Activated CD4-positive, alpha-beta memory T cell treated with anti-CD3 and anti-CD28 coated beads for 36 hours (primary cell): ENCODE measurements around the gene PLAAT2. TPM values are rescaled to one million over a fixed set of nuclear protein-coding genes. Genes with fewer than 3 reads are reported as not detected.

Experiments
- total RNA-seq, 2 experiments: library from RNA; stranded (reverse); gene quantifications; one replicate each; pipeline ENCODE4 v1.2.3, GENCODE V29; 2021

The PLAAT2 gene
- total RNA-seq, 2 experiments from 2014 or later, result 0.44 TPM; not detected in 1

Other genes with a start within 250 kb of the PLAAT2 start
- not detected for gene SLC22A9, start 193.6 kb downstream of the PLAAT2 start, total RNA-seq
- gene PLAAT5, start 72.2 kb downstream of the PLAAT2 start, total RNA-seq, result under 1 TPM; 0.15 to 0.24 TPM
- not detected for gene LGALS12, start 57.3 kb downstream of the PLAAT2 start, total RNA-seq
- 10 to 100 TPM; 35.7 to 36.3 TPM for gene PLAAT4, start 26.6 kb downstream of the PLAAT2 start, total RNA-seq
- gene PLAAT3, start 51.1 kb upstream of the PLAAT2 start, total RNA-seq, result 10 to 100 TPM; 10.3 to 10.4 TPM
- gene ATL3, start 108.0 kb upstream of the PLAAT2 start, total RNA-seq, result 10 to 100 TPM; 31.3 to 34.6 TPM
- 10 to 100 TPM; 54.4 to 58.4 TPM for gene RTN3, start 118.1 kb upstream of the PLAAT2 start, total RNA-seq
- 1 to 10 TPM; 1.3 to 1.5 TPM for gene ZFTA, start 205.4 kb upstream of the PLAAT2 start, total RNA-seq